ENCODE measurements around the gene ETV1. TPM values are rescaled to one million over a fixed set of nuclear protein-coding genes. Genes with fewer than 3 reads are reported as not detected.
A peak's percentile ranks its signal among the peaks of the same experiment; 100 is the strongest.

Gene ETV1
- total RNA-seq, 1 experiment from 2014 or later: 0.52 TPM

DNA sequence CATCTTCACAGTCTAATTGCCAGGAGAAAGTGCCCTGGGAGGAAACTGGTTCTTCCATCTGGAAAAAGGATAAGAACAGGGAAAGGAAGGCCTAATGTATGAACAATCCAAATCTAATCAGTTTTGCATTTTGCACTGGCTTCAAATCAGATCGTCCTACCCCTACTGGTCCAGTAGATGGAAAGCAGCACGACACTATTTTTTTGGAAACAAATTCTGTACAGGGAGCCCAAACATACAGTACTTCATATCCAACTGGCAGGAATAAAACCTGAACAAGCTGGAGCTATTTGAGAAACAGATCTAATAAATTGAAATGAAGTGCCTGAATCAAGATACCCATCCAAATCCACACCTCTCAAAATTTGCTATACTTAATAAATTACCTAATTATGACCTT is 36.5 kb downstream of the ETV1 start:
- H3K9me3 ChIP-seq: no peaks in the 10 kb centered on the region
- no peak overlapping the region for H3K27ac Mint-ChIP-seq (ENCODE audit: unreplicated experiment)
- no peak for DNase-seq
- no peak overlapping the region for H3K4me3 ChIP-seq (ENCODE audit: low read depth, low read length)
- BruUV-seq (replicated peaks): no TSS peak
- TF ChIP-seq, protein P1, sequence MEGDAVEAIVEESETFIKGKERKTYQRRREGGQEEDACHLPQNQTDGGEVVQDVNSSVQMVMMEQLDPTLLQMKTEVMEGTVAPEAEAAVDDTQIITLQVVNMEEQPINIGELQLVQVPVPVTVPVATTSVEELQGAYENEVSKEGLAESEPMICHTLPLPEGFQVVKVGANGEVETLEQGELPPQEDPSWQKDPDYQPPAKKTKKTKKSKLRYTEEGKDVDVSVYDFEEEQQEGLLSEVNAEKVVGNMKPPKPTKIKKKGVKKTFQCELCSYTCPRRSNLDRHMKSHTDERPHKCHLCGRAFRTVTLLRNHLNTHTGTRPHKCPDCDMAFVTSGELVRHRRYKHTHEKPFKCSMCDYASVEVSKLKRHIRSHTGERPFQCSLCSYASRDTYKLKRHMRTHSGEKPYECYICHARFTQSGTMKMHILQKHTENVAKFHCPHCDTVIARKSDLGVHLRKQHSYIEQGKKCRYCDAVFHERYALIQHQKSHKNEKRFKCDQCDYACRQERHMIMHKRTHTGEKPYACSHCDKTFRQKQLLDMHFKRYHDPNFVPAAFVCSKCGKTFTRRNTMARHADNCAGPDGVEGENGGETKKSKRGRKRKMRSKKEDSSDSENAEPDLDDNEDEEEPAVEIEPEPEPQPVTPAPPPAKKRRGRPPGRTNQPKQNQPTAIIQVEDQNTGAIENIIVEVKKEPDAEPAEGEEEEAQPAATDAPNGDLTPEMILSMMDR (IDR thresholded peaks at IDR 0.05; ENCODE audit: insufficient read depth in 1 of 2, low read depth in 1 of 2, low read length in 1 of 2, severe bottlenecking in 1 of 2, unreplicated experiment in 1 of 2): no peak
- intact Hi-C loops (cut with micrococcal nuclease; ENCODE audit: unreplicated experiment): no loop called here
- H3K9me3 Mint-ChIP-seq (ENCODE audit: unreplicated experiment): no peaks in the 10 kb centered on the region
- H3K4me1 Mint-ChIP-seq (ENCODE audit: low read depth, unreplicated experiment): no peaks in the 10 kb centered on the region
- H3K4me1 ChIP-seq: peaks cover 8% of the 10 kb centered on the region
- no peaks in the 10 kb centered on the region for H3K36me3 ChIP-seq (ENCODE audit: control insufficient read depth, insufficient read depth, low read length)
- no peaks in the 10 kb centered on the region for H3K36me3 Mint-ChIP-seq (ENCODE audit: insufficient read depth, unreplicated experiment)
- POLR2A ChIA-PET: no interaction called here
- no peaks in the 10 kb centered on the region for H3K27me3 ChIP-seq (replicated peaks; ENCODE audit: control insufficient read depth, insufficient read depth, low read length)
- H3K27me3 Mint-ChIP-seq (ENCODE audit: insufficient read depth, unreplicated experiment): no peaks in the 10 kb centered on the region
- CTCF ChIA-PET: no interaction called here
- H3K4me3 Mint-ChIP-seq (ENCODE audit: unreplicated experiment): no peak overlapping the region

DNA sequence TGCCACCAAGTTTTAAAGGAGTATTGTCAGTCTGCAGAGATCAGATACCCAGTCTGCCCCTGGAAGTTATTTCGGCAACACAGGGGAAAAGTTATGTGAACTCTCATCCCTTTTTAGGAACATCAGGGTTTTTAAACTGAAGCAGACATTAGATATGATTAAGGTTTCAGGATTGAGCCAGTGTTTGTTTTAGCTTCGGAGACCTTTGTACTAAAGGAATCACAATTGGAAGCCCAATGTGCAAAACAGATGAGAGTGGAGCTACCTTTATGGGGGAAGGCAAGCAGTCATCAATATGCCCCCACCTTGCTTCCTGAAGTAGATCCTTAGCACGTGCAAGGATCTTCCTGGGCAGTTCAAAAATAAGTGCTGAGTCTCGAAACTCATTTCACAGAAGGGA is 39.5 kb downstream of the ETV1 start:
- H3K4me1 Mint-ChIP-seq (ENCODE audit: low read depth, unreplicated experiment): no peaks in the 10 kb centered on the region

DNA sequence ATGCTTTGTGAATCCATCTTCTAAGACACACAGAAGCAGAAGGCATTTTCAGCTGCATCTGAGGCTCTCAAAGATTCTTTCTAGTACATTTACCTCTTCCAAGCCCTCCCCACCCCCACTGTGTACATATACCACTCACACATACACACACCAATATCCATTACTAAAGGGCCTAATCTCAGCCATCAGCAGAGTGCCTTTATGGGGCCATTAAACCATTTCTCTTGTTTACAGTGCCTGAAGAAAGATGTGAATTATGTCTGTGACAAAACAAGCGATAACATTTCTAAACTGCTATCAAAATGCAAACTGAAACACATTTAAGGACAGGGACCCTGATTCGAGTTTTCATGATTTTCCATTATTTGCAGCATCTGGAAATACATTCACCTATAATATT is 40.0 kb downstream of the ETV1 start:
- CTCF ChIA-PET: no interaction called here
- H3K4me3 ChIP-seq (ENCODE audit: low read depth, low read length): no peak overlapping the region
- intact Hi-C loops (cut with micrococcal nuclease; ENCODE audit: unreplicated experiment): no loop called here
- no peaks in the 10 kb centered on the region for H3K27me3 ChIP-seq (replicated peaks; ENCODE audit: control insufficient read depth, insufficient read depth, low read length)
- H3K9me3 ChIP-seq: no peaks in the 10 kb centered on the region
- H3K36me3 ChIP-seq (ENCODE audit: control insufficient read depth, insufficient read depth, low read length): no peaks in the 10 kb centered on the region
- no TSS peak for BruUV-seq (replicated peaks)
- Mint-ChIP-seq H3K4me1 (ENCODE audit: low read depth, unreplicated experiment) (no peaks in the 10 kb centered on the region), H3K9me3 (ENCODE audit: unreplicated experiment) (no peaks in the 10 kb centered on the region), H3K27ac (ENCODE audit: unreplicated experiment) (no peak overlapping the region), H3K36me3 (ENCODE audit: insufficient read depth, unreplicated experiment) (no peaks in the 10 kb centered on the region), H3K4me3 (ENCODE audit: unreplicated experiment) (no peak overlapping the region), H3K27me3 (ENCODE audit: insufficient read depth, unreplicated experiment) (no peaks in the 10 kb centered on the region)
- H3K4me1 ChIP-seq: peaks cover 8% of the 10 kb centered on the region
- POLR2A ChIA-PET: no interaction called here
- peak in 1 of 2 experiments; percentile 9 for DNase-seq
- TF ChIP-seq, protein P1 (IDR thresholded peaks at IDR 0.05; ENCODE audit: insufficient read depth in 1 of 2, low read depth in 1 of 2, low read length in 1 of 2, severe bottlenecking in 1 of 2, unreplicated experiment in 1 of 2): no peak

More for the DNA sequence above, 39.5 kb downstream of the ETV1 start:
- TF ChIP-seq, protein P1 (IDR thresholded peaks at IDR 0.05; ENCODE audit: insufficient read depth in 1 of 2, low read depth in 1 of 2, low read length in 1 of 2, severe bottlenecking in 1 of 2, unreplicated experiment in 1 of 2): no peak
- Histone ChIP-seq H3K4me3 (ENCODE audit: low read depth, low read length) (no peak overlapping the region), H3K36me3 (ENCODE audit: control insufficient read depth, insufficient read depth, low read length) (no peaks in the 10 kb centered on the region), H3K4me1 (peaks cover 8% of the 10 kb centered on the region), H3K9me3 (no peaks in the 10 kb centered on the region), H3K27me3 (replicated peaks; ENCODE audit: control insufficient read depth, insufficient read depth, low read length) (no peaks in the 10 kb centered on the region)
- no peak overlapping the region for H3K27ac Mint-ChIP-seq (ENCODE audit: unreplicated experiment)
- no peaks in the 10 kb centered on the region for H3K27me3 Mint-ChIP-seq (ENCODE audit: insufficient read depth, unreplicated experiment)
- BruUV-seq (replicated peaks): no TSS peak
- no peak for DNase-seq
- ChIA-PET CTCF (no interaction called here), POLR2A (no interaction called here)
- H3K4me3 Mint-ChIP-seq (ENCODE audit: unreplicated experiment): no peak overlapping the region
- intact Hi-C loops (cut with micrococcal nuclease; ENCODE audit: unreplicated experiment): no loop called here
- no peaks in the 10 kb centered on the region for H3K36me3 Mint-ChIP-seq (ENCODE audit: insufficient read depth, unreplicated experiment)
- no peaks in the 10 kb centered on the region for H3K9me3 Mint-ChIP-seq (ENCODE audit: unreplicated experiment)

All from Caco-2 (cell line).